GM12865 (cell line): ENCODE measurements around the gene SPTSSA.
"Not testable (repeated sequence)": the region's sequence is repeated elsewhere in the genome, so short reads cannot be mapped to it uniquely, and the experiment has no call there.

Source experiments
- DNase-seq: peaks from one replicate; pipeline ENCODE4 v3.0.0; 2010; ENCODE audit warnings: low read depth
- H3K4me3 ChIP-seq: 2 replicates; pipeline ENCODE4 v1.5.1; 2011; ENCODE audit warnings: mild to moderate bottlenecking, low read depth, low read length, control low read depth
- CTCF ChIP-seq: IDR thresholded peaks from 2 replicates; pipeline ENCODE4 v1.5.1; 2011; ENCODE audit warnings: low read length, control low read depth, low read depth, inconsistent platforms; ENCODE audit not compliant: insufficient read depth; ENCODE audit errors: missing control alignments

The SPTSSA gene

GRCh38 chr14:34484726-34485125, 22.7 kb upstream of the SPTSSA start:
- DNase-seq, result no peak

GRCh38 chr14:34482463-34482862, 20.4 kb upstream of the SPTSSA start:
- no peak for TF ChIP-seq CTCF
- H3K4me3 ChIP-seq, result no peak overlapping the region
- no peak for DNase-seq

More at GRCh38 chr14:34484726-34485125, 22.7 kb upstream of the SPTSSA start:
- no peak overlapping the region for H3K4me3 ChIP-seq
- no peak for TF ChIP-seq CTCF

- H3K4me3 ChIP-seq, result no peak overlapping the region
- TF ChIP-seq CTCF, result no peak
- DNase-seq, result no peak
Measured at GRCh38 chr14:34479694-34480093, 17.7 kb upstream of the SPTSSA start.

- DNase-seq, result no peak
- no peak overlapping the region for H3K4me3 ChIP-seq
- no peak for TF ChIP-seq CTCF
Measured at GRCh38 chr14:34478261-34478660, 16.2 kb upstream of the SPTSSA start.

- H3K4me3 ChIP-seq, DNase-seq: not testable (repeated sequence)
Measured at GRCh38 chr14:34476036-34476435, 14.0 kb upstream of the SPTSSA start.

GRCh38 chr14:34475163-34475562, 13.1 kb upstream of the SPTSSA start:
- DNase-seq, result no peak
- H3K4me3 ChIP-seq, result no peak overlapping the region
- no peak for TF ChIP-seq CTCF

- no peak for DNase-seq
- TF ChIP-seq CTCF, result no peak
- H3K4me3 ChIP-seq, result no peak overlapping the region
Measured at GRCh38 chr14:34474187-34474679, 12.2 kb upstream of the SPTSSA start.

- no peak for DNase-seq
- TF ChIP-seq CTCF, result no peak
- no peak overlapping the region for H3K4me3 ChIP-seq
Measured at GRCh38 chr14:34472706-34473279, 10.8 kb upstream of the SPTSSA start.
